ENCODE measurements around the gene HPRT1. TPM values are rescaled to one million over a fixed set of nuclear protein-coding genes. Genes with fewer than 3 reads are reported as not detected.

The HPRT1 gene
- polyA plus RNA-seq, 1 donor (not counting 4 experiments of a cell fraction or from before 2014, with no cell fraction given), result 48.1 TPM

- Histone ChIP-seq H3K79me2 (ENCODE audit: control insufficient read depth, insufficient read depth, low read length) (no peaks in the 10 kb centered on the region), H3K9ac (ENCODE audit: control insufficient read depth, extremely low read depth, insufficient read depth, low read length) (no peak overlapping the region), H3K27me3 (ENCODE audit: control insufficient read depth, extremely low read depth, insufficient read depth, low read length) (no peaks in the 10 kb centered on the region), H4K20me1 (ENCODE audit: control insufficient read depth, extremely low read depth, insufficient read depth, low read length) (no peaks in the 10 kb centered on the region), H3K9me3 (ENCODE audit: control insufficient read depth, low read depth, low read length) (no peaks in the 10 kb centered on the region), H3K4me1 (ENCODE audit: control insufficient read depth, extremely low read depth, insufficient read depth, low read length) (no peaks in the 10 kb centered on the region), H3K36me3 (ENCODE audit: control insufficient read depth in 2 of 2, extremely low read depth in 1 of 2, insufficient read depth in 2 of 2, low read length in 2 of 2) (peaks cover 0 to 3% of the 10 kb centered on the region in 2 experiments), H3K4me2 (ENCODE audit: control insufficient read depth, extremely low read depth, insufficient read depth, low read depth, low read length) (no peak overlapping the region), H2AFZ (ENCODE audit: control insufficient read depth, low read length) (no peak overlapping the region), H3K4me3 (ENCODE audit: control insufficient read depth in 2 of 3, extremely low read depth in 1 of 3, insufficient read depth in 2 of 3, low read depth in 1 of 3, low read length in 3 of 3) (no peak overlapping the region), H3K9me1 (ENCODE audit: control insufficient read depth, extremely low read depth, insufficient read depth, low read length) (no peaks in the 10 kb centered on the region), H3K27ac (ENCODE audit: control insufficient read depth, insufficient read depth, low read length) (no peak overlapping the region)
- no peak for TF ChIP-seq EZH2 (IDR thresholded peaks at IDR 0.05; ENCODE audit: low read length)
- TF ChIP-seq, protein P1, sequence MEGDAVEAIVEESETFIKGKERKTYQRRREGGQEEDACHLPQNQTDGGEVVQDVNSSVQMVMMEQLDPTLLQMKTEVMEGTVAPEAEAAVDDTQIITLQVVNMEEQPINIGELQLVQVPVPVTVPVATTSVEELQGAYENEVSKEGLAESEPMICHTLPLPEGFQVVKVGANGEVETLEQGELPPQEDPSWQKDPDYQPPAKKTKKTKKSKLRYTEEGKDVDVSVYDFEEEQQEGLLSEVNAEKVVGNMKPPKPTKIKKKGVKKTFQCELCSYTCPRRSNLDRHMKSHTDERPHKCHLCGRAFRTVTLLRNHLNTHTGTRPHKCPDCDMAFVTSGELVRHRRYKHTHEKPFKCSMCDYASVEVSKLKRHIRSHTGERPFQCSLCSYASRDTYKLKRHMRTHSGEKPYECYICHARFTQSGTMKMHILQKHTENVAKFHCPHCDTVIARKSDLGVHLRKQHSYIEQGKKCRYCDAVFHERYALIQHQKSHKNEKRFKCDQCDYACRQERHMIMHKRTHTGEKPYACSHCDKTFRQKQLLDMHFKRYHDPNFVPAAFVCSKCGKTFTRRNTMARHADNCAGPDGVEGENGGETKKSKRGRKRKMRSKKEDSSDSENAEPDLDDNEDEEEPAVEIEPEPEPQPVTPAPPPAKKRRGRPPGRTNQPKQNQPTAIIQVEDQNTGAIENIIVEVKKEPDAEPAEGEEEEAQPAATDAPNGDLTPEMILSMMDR (optimal IDR thresholded peaks at IDR 0.05 in 1 of 3, IDR thresholded peaks at IDR 0.05 in 1 of 3, conservative IDR thresholded peaks at IDR 0.05 in 1 of 3; ENCODE audit: extremely low read depth in 1 of 3, insufficient read depth in 2 of 3, low read length in 3 of 3), result peak in 2 of 3 experiments; percentile 24 to 29
- FAIRE-seq, result no peak
- no peak for DNase-seq (ENCODE audit: low read depth, low spot score)
- dilution Hi-C loops (cut with MboI; ENCODE audit: extremely low pct_ligation_motif_present, low sequenced_read_pairs), result no loop called here
Observed at GRCh38 chrX:134423606-134424005, 36.4 kb upstream of the HPRT1 start.

- no peak overlapping the region for H2AFZ ChIP-seq (ENCODE audit: control insufficient read depth, low read length)
- no peaks in the 10 kb centered on the region for H3K4me1 ChIP-seq (ENCODE audit: control insufficient read depth, extremely low read depth, insufficient read depth, low read length)
- dilution Hi-C loops (cut with MboI; ENCODE audit: extremely low pct_ligation_motif_present, low sequenced_read_pairs), result no loop called here
- H4K20me1 ChIP-seq (ENCODE audit: control insufficient read depth, extremely low read depth, insufficient read depth, low read length), result no peaks in the 10 kb centered on the region
- no peaks in the 10 kb centered on the region for H3K9me3 ChIP-seq (ENCODE audit: control insufficient read depth, low read depth, low read length)
- no peak overlapping the region for H3K4me2 ChIP-seq (ENCODE audit: control insufficient read depth, extremely low read depth, insufficient read depth, low read depth, low read length)
- H3K36me3 ChIP-seq (ENCODE audit: control insufficient read depth in 2 of 2, extremely low read depth in 1 of 2, insufficient read depth in 2 of 2, low read length in 2 of 2), result peaks cover 0 to 1% of the 10 kb centered on the region in 2 experiments
- no peaks in the 10 kb centered on the region for H3K9me1 ChIP-seq (ENCODE audit: control insufficient read depth, extremely low read depth, insufficient read depth, low read length)
- DNase-seq (ENCODE audit: low read depth, low spot score) (no peak), FAIRE-seq (no peak)
- H3K79me2 ChIP-seq (ENCODE audit: control insufficient read depth, insufficient read depth, low read length), result no peaks in the 10 kb centered on the region
- no peak for TF ChIP-seq EZH2 (IDR thresholded peaks at IDR 0.05; ENCODE audit: low read length)
- TF ChIP-seq, protein P1 (optimal IDR thresholded peaks at IDR 0.05 in 1 of 3, IDR thresholded peaks at IDR 0.05 in 1 of 3, conservative IDR thresholded peaks at IDR 0.05 in 1 of 3; ENCODE audit: extremely low read depth in 1 of 3, insufficient read depth in 2 of 3, low read length in 3 of 3), result no peak
- no peak overlapping the region for H3K4me3 ChIP-seq (ENCODE audit: control insufficient read depth in 2 of 3, extremely low read depth in 1 of 3, insufficient read depth in 2 of 3, low read depth in 1 of 3, low read length in 3 of 3)
- H3K9ac ChIP-seq (ENCODE audit: control insufficient read depth, extremely low read depth, insufficient read depth, low read length), result no peak overlapping the region
- no peaks in the 10 kb centered on the region for H3K27me3 ChIP-seq (ENCODE audit: control insufficient read depth, extremely low read depth, insufficient read depth, low read length)
- H3K27ac ChIP-seq (ENCODE audit: control insufficient read depth, insufficient read depth, low read length), result no peak overlapping the region
Observed at GRCh38 chrX:134426281-134426680, 33.7 kb upstream of the HPRT1 start.
